ENCODE results near the gene ARHGAP42. TPM values are rescaled to one million over a fixed set of nuclear protein-coding genes. Genes with fewer than 3 reads are reported as not detected.

Gene ARHGAP42
- total RNA-seq, 1 donor from 2014 or later = 19.1 TPM

DNA sequence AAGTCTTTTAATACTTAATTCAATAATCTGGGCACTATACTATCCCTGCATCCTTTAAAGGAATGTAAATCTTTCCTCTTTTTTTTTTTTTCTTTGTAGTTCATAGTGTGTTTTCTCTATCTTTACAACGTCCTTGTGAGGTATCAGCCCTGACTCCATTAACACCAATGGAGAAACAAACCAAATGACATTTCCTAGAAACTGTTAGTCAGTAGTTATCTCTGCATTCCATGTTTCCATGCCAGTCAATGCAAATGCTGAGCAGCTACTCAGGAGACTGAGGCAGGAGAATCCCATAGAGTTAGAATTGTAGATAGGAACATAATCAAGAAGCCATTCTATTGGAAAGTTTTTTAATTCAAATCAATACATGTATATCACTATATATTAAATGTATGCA, 182.2 kb downstream of the ARHGAP42 start:
- Mint-ChIP-seq H3K4me3 (ENCODE audit: unreplicated experiment) (no peak overlapping the region), H3K36me3 (ENCODE audit: low read depth, unreplicated experiment) (no peaks in the 10 kb centered on the region), H3K9me3 (ENCODE audit: unreplicated experiment) (no peaks in the 10 kb centered on the region), H3K27ac (ENCODE audit: unreplicated experiment) (no peak overlapping the region), H3K27me3 (ENCODE audit: unreplicated experiment) (peaks cover 3% of the 10 kb centered on the region), H3K4me1 (ENCODE audit: unreplicated experiment) (peaks cover 10% of the 10 kb centered on the region)
- TF ChIP-seq CTCF (IDR thresholded peaks at IDR 0.05; ENCODE audit: unreplicated experiment) = no peak
- DNase-seq (ENCODE audit: low spot score) = no peak

DNA sequence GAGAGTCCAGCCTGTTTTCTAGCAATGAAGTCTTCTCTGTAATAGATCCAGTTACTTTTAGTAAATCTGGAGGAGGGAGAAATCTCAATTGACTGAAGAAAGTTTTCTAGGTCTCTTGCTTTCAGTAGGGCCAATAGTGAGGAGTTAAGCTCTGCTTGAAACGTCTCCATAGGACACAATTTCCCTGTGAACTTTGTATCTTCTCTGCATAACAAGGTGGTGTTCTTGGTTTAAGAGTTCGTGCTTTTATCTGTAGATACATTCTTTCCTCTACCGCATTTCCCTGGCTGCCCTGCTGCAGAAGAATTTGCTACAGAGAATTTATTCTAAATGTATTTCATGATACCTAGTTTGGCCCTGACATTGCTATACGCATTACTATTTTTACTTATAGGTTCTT, 183.1 kb downstream of the ARHGAP42 start:
- DNase-seq (ENCODE audit: low spot score) = no peak
- no peaks in the 10 kb centered on the region for H3K36me3 Mint-ChIP-seq (ENCODE audit: low read depth, unreplicated experiment)
- peaks cover 10% of the 10 kb centered on the region for H3K4me1 Mint-ChIP-seq (ENCODE audit: unreplicated experiment)
- H3K27me3 Mint-ChIP-seq (ENCODE audit: unreplicated experiment) = peaks cover 3% of the 10 kb centered on the region
- TF ChIP-seq CTCF (IDR thresholded peaks at IDR 0.05; ENCODE audit: unreplicated experiment) = no peak
- no peak overlapping the region for H3K27ac Mint-ChIP-seq (ENCODE audit: unreplicated experiment)
- H3K4me3 Mint-ChIP-seq (ENCODE audit: unreplicated experiment) = no peak overlapping the region
- H3K9me3 Mint-ChIP-seq (ENCODE audit: unreplicated experiment) = no peaks in the 10 kb centered on the region

DNA sequence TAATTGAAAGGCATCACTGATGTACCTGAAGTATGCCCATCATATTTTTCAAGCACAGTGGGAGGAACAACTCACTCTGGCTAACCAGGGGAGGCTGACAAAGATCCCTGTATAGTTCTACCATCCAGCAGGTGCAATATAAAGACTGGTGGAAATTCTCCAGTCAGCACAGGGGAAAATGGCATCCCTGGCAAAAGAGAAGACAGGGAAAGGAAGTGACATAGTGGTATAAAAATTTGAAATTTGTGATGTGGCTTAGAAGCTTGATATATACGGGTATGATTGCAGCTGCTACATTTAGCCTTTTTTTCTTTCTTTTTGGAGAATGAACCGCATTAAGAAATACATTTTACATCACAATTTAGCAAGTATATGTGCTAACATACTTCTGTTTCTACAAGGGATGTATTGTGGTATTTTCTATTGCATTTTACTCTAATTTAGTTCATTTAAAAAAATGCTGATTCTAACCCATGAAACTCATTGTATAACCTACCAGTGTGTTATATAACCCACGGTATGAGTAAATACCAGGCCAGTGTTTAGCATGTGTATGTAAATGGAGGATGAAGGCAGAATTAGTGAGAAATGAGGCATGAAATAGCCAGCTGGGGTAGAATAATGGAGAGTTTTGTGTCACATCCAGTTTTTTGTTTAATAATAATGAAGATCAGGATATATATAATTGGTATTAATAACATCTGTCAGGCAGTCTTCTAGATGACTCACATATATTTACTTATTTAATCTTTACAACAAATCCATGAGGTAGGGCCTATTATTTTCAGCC, 186.1 kb downstream of the ARHGAP42 start:
- no peaks in the 10 kb centered on the region for H3K27me3 Mint-ChIP-seq (ENCODE audit: unreplicated experiment)
- H3K4me1 Mint-ChIP-seq (ENCODE audit: unreplicated experiment) = no peaks in the 10 kb centered on the region
- no peaks in the 10 kb centered on the region for H3K9me3 Mint-ChIP-seq (ENCODE audit: unreplicated experiment)
- DNase-seq (ENCODE audit: low spot score) = no peak
- no peak for TF ChIP-seq CTCF (IDR thresholded peaks at IDR 0.05; ENCODE audit: unreplicated experiment)
- no peaks in the 10 kb centered on the region for H3K36me3 Mint-ChIP-seq (ENCODE audit: low read depth, unreplicated experiment)
- H3K27ac Mint-ChIP-seq (ENCODE audit: unreplicated experiment) = no peak overlapping the region
- no peak overlapping the region for H3K4me3 Mint-ChIP-seq (ENCODE audit: unreplicated experiment)

- no peak overlapping the region for H3K27ac Mint-ChIP-seq (ENCODE audit: unreplicated experiment)
These were observed 187.1 kb downstream of the ARHGAP42 start for GRCh38 chr11:100874203-100874602.

More at GRCh38 chr11:100874203-100874602, 187.1 kb downstream of the ARHGAP42 start:
- Mint-ChIP-seq H3K4me3 (ENCODE audit: unreplicated experiment) (no peak overlapping the region), H3K36me3 (ENCODE audit: low read depth, unreplicated experiment) (no peaks in the 10 kb centered on the region), H3K9me3 (ENCODE audit: unreplicated experiment) (no peaks in the 10 kb centered on the region), H3K27me3 (ENCODE audit: unreplicated experiment) (no peaks in the 10 kb centered on the region), H3K4me1 (ENCODE audit: unreplicated experiment) (no peaks in the 10 kb centered on the region)
- no peak for DNase-seq (ENCODE audit: low spot score)
- TF ChIP-seq CTCF (IDR thresholded peaks at IDR 0.05; ENCODE audit: unreplicated experiment) = no peak

All from endothelial cell (in vitro differentiated cells).